Measurements from ENCODE around the gene IGSF3.

DNA sequence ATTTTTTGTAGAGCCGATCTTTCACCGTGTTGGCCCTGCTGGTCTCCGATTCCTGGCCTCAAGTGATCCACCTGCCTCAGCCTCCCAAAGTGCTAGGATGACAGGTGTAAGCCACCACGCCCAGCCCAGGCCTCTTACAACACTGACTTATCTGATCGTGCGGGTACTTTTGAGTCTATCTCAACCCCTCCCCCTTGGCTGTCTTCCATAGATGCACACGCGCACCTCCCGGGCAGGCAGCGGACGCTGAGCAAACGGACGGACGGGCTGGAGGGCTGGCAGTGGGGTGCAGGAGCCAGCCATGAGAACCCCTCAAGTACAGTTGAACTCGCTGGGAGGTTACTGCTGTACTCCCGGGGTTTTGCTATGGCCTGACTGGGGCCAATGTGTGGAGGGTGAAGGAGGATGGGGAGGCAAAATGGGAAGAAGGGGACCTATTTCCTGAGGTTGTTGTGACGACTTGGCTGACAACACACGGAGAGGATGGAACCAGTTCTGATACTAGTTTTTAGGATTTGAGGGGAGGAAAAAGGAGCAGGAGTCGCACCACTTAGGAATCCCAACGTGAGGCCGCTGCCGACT, 97.7 kb downstream of the IGSF3 start:
- no peak for TF ChIP-seq POLR2A (IDR thresholded peaks at IDR 0.05)
- TF ChIP-seq, protein P1, sequence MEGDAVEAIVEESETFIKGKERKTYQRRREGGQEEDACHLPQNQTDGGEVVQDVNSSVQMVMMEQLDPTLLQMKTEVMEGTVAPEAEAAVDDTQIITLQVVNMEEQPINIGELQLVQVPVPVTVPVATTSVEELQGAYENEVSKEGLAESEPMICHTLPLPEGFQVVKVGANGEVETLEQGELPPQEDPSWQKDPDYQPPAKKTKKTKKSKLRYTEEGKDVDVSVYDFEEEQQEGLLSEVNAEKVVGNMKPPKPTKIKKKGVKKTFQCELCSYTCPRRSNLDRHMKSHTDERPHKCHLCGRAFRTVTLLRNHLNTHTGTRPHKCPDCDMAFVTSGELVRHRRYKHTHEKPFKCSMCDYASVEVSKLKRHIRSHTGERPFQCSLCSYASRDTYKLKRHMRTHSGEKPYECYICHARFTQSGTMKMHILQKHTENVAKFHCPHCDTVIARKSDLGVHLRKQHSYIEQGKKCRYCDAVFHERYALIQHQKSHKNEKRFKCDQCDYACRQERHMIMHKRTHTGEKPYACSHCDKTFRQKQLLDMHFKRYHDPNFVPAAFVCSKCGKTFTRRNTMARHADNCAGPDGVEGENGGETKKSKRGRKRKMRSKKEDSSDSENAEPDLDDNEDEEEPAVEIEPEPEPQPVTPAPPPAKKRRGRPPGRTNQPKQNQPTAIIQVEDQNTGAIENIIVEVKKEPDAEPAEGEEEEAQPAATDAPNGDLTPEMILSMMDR (IDR thresholded peaks at IDR 0.05), result no peak
- no peak for TF ChIP-seq POLR2AphosphoS5 (IDR thresholded peaks at IDR 0.05)
